A673 (cell line): ENCODE measurements around the gene EFS. TPM values are rescaled to one million over a fixed set of nuclear protein-coding genes. Genes with fewer than 3 reads are reported as not detected.

Experiments
- BruUV-seq: library from RNA; stranded (reverse); fragments of 400-500 nt; replicated peaks from 2 replicates; lab custom pipeline; 2021; lab: Mats Ljungman, UMichigan
- CTCF ChIA-PET: fragments of 300-600 bp; sonication (Branson Sonifier 250); formaldehyde crosslinking; loops from one replicate; lab custom pipeline; 2022; ENCODE audit warnings: antibody characterized with exemption; lab: Charles Lee
- POLR2A ChIA-PET: fragments of 300-600 bp; sonication (Branson Sonifier 250); formaldehyde crosslinking; loops from one replicate; lab custom pipeline; 2022; ENCODE audit warnings: antibody characterized with exemption; ENCODE audit not compliant: low non-redundant PET; lab: Charles Lee
- DNase-seq: peaks from one replicate; pipeline ENCODE4 v3.0.0-alpha.2; 2015; ENCODE audit warnings: low spot score
- H3K27ac ChIP-seq: fragments of 200-600 bp; sonication (generic); 2 replicates; pipeline ENCODE4 v1.5.1; 2016; ENCODE audit warnings: mixed run types, low read depth, mild to moderate bottlenecking, mixed read lengths, antibody characterized with exemption, low read length; ENCODE audit not compliant: poor library complexity, severe bottlenecking
- H3K27me3 ChIP-seq: fragments of 200-600 bp; sonication (generic); replicated peaks from 2 replicates; pipeline ENCODE4 v1.6.1; 2017; ENCODE audit warnings: mixed run types, low read depth, mild to moderate bottlenecking, mixed read lengths, antibody characterized with exemption, low read length; ENCODE audit not compliant: insufficient read depth, poor library complexity
- H3K36me3 ChIP-seq: fragments of 200-600 bp; sonication (generic); 2 replicates; pipeline ENCODE4 v1.6.1; 2016; ENCODE audit warnings: mixed run types, mild to moderate bottlenecking, mixed read lengths, antibody characterized with exemption, low read length; ENCODE audit not compliant: insufficient read depth, poor library complexity, severe bottlenecking
- H3K4me1 ChIP-seq: fragments of 200-600 bp; sonication (generic); 2 replicates; pipeline ENCODE4 v1.6.1; 2017; ENCODE audit warnings: mixed run types, mild to moderate bottlenecking, mixed read lengths, antibody characterized with exemption, low read length; ENCODE audit not compliant: insufficient read depth, poor library complexity, severe bottlenecking
- H3K4me3 ChIP-seq: fragments of 200-600 bp; sonication (generic); 2 replicates; pipeline ENCODE4 v1.5.1; 2016; ENCODE audit warnings: low read depth, mixed run types, mild to moderate bottlenecking, mixed read lengths, low read length; ENCODE audit not compliant: poor library complexity, severe bottlenecking
- H3K9me3 ChIP-seq: fragments of 200-600 bp; sonication (generic); 2 replicates; pipeline ENCODE4 v1.6.1; 2016; ENCODE audit warnings: mixed run types, low read depth, mild to moderate bottlenecking, mixed read lengths, antibody characterized with exemption, low read length; ENCODE audit not compliant: poor library complexity, severe bottlenecking
- EZH2 ChIP-seq: fragments of 200-600 bp; sonication (generic); IDR thresholded peaks from 2 replicates; pipeline ENCODE4 v1.6.1; 2017; ENCODE audit warnings: borderline replicate concordance, low read depth, mild to moderate bottlenecking, mixed read lengths, antibody characterized with exemption, low read length; ENCODE audit not compliant: poor library complexity, severe bottlenecking
- intact Hi-C: fragments of 100-400 bp; cut with micrococcal nuclease; formaldehyde crosslinking; loops from one replicate; pipeline ENCODE4 v1.10.0; 2022; ENCODE audit not compliant: unreplicated experiment
- total RNA-seq: library from RNA; stranded (reverse); gene quantifications from 2 replicates; pipeline ENCODE4 v1.2.3, GENCODE V29; 2021
- TF ChIP-seq, protein P1 (sequence below): fragments of 300-800, 200-600 bp; sonication (generic); conservative IDR thresholded peaks from 2 replicates; pipeline ENCODE4 v1.5.1; 2017; ENCODE audit warnings: low read depth, mild to moderate bottlenecking, antibody characterized with exemption, low read length, moderate library complexity, mixed read lengths

Gene EFS
- total RNA-seq, 1 experiment from 2014 or later, result 55.9 TPM

DNA sequence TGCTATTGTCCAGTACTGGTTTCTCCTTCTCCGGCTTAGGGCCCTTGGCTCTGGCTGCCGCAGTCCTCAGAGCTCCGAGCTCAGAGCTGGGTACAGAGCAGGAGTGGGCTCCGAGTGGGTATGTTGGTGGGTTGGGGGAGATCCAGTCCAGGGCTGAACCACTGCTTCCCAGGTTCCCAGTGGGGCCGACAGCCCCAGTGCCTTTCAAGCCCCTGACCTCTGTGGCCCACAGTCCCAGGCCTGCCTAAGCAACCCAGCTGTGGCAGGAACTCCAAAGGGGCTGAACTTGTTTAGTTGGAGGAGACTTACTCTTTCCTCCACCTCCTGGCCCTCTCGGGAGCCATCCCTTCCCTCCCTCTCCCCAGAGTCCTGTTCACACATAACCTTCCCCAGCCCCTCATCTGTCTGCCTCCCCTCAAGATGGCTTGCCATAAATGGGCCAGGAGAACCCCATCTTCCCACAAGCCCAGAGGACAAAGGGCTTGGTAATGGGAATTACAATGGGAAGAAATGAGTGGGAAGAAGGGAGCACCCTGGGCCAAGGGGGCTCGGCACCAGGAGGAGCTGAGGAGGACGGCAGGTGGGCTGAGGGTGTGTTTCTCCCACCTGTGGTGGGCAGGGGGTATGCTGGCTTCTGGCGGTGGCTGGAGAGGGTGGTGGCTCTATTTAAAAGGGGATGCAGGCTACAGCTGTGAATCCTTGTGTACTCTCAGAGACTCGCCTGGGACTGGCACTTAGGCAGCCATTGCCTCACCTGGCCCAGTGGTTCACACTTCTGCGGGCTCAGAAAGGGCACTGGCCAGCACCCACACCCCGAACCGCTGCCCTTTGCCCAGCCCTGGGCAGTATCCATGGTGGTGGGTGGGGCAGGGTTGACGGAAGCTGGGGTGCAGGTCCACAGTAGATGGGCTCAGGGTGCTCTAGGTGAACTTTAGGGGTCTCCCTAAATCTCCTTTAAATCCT lies 46.9 kb upstream of the EFS start:
- CTCF ChIA-PET, result no interaction called here
- peaks cover 5% of the 10 kb centered on the region for H3K27me3 ChIP-seq
- POLR2A ChIA-PET, result no interaction called here
- no peak overlapping the region for H3K27ac ChIP-seq
- intact Hi-C loops, result no loop called here
- H3K4me1 ChIP-seq, result no peaks in the 10 kb centered on the region
- no TSS peak for BruUV-seq
- H3K36me3 ChIP-seq, result no peaks in the 10 kb centered on the region
- no peaks in the 10 kb centered on the region for H3K9me3 ChIP-seq
- TF ChIP-seq, protein P1, sequence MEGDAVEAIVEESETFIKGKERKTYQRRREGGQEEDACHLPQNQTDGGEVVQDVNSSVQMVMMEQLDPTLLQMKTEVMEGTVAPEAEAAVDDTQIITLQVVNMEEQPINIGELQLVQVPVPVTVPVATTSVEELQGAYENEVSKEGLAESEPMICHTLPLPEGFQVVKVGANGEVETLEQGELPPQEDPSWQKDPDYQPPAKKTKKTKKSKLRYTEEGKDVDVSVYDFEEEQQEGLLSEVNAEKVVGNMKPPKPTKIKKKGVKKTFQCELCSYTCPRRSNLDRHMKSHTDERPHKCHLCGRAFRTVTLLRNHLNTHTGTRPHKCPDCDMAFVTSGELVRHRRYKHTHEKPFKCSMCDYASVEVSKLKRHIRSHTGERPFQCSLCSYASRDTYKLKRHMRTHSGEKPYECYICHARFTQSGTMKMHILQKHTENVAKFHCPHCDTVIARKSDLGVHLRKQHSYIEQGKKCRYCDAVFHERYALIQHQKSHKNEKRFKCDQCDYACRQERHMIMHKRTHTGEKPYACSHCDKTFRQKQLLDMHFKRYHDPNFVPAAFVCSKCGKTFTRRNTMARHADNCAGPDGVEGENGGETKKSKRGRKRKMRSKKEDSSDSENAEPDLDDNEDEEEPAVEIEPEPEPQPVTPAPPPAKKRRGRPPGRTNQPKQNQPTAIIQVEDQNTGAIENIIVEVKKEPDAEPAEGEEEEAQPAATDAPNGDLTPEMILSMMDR, result no peak
- no peak for TF ChIP-seq EZH2
- DNase-seq, result no peak
- H3K4me3 ChIP-seq, result no peak overlapping the region

DNA sequence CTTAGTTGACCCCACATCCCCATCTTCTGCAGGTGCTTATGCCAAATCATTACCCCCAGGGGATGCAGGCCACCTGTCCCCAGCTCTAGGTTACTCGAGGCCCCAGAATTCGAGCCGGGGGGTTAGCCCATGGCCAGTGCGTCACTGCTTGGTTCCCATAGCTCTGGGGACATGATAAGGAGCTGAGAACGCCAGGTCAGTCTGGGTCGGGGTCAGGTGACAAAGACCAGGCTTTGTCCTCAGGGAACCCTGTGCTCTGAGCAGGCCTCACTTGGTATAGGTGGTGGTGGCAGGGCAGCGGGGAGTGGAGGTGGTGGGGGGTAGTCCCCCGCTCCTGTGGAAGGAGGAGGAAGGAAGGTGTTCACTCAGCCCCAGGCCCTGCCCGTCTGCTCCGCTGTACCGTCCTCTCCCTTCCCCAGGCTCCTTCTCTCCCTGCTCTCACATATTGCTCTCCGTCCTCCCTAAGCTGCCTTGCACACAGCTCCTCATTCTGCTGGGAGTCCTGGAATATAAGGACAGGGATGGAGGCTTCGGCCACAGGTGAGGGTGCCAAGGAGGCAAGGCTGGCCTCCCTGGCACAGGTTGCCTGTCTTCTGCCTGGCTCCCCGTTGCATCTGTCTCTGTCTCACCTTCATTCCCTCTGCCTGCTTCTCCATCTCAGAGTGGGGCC lies 45.1 kb upstream of the EFS start:
- no peak overlapping the region for H3K4me3 ChIP-seq
- ChIA-PET CTCF (no interaction called here), POLR2A (no interaction called here)
- no peaks in the 10 kb centered on the region for H3K9me3 ChIP-seq
- H3K36me3 ChIP-seq, result no peaks in the 10 kb centered on the region
- TF ChIP-seq, protein P1, result no peak
- no peak for TF ChIP-seq EZH2
- H3K4me1 ChIP-seq, result no peaks in the 10 kb centered on the region
- no TSS peak for BruUV-seq
- peaks cover 7% of the 10 kb centered on the region for H3K27me3 ChIP-seq
- H3K27ac ChIP-seq, result no peak overlapping the region
- intact Hi-C loops, result no loop called here
- no peak for DNase-seq

DNA sequence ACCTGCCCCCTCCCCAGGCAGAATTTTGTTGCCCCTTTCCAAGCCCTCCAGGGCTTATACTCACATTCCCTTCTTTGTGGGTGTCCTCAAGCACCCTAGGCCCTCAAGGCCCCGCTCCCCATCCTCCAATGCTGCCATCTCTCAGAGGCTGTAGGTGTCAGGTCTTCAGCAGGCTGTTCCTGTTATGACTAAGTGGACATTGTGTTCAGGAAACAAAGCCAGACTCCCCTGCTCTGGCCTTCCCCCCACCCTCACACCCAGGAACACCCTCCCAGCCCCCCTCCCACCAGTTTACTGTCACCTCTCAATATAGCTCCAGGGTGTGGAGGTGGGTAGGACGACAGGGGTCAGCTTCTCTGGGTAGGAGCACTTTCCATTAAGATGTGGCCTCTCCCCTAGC lies 44.5 kb upstream of the EFS start:
- no TSS peak for BruUV-seq
- Histone ChIP-seq H3K4me3 (no peak overlapping the region), H3K27ac (no peak overlapping the region), H3K36me3 (no peaks in the 10 kb centered on the region), H3K27me3 (peaks cover 7% of the 10 kb centered on the region), H3K4me1 (no peaks in the 10 kb centered on the region), H3K9me3 (no peaks in the 10 kb centered on the region)
- no peak for DNase-seq
- POLR2A ChIA-PET, result no interaction called here
- intact Hi-C loops, result no loop called here
- CTCF ChIA-PET, result no interaction called here
- TF ChIP-seq, protein P1, result no peak
- TF ChIP-seq EZH2, result no peak
